ENCODE results near the gene EFS.

EFS gene

GRCh38 chr14:23365036-23365731 is at the start of gene EFS:
Gene EFS, minus strand, starts transcription at chr14:23365172. Its CDS starts 147 bp downstream, at chr14:23365025.
- Mint-ChIP-seq H3K36me3 (no peaks in the 10 kb centered on the region), H3K4me3 (peak within 1 kb of the TSS; percentile 23), H3K27me3 (peaks cover 9% of the 10 kb centered on the region), H3K4me1 (ENCODE audit: low read depth) (peaks cover 5% of the 10 kb centered on the region), H3K9me3 (ENCODE audit: low read depth) (no peaks in the 10 kb centered on the region), H3K27ac (no peak within 1 kb of the TSS)

GRCh38 chr14:23414254-23414653 is 49.3 kb upstream of the EFS start:
- Mint-ChIP-seq H3K9me3 (ENCODE audit: low read depth) (no peaks in the 10 kb centered on the region), H3K4me3 (no peak overlapping the region), H3K27me3 (peaks cover 1% of the 10 kb centered on the region), H3K36me3 (no peaks in the 10 kb centered on the region), H3K4me1 (ENCODE audit: low read depth) (no peaks in the 10 kb centered on the region), H3K27ac (no peak overlapping the region)

GRCh38 chr14:23413681-23414080 is 48.7 kb upstream of the EFS start:
- Mint-ChIP-seq H3K27me3 (peaks cover 1% of the 10 kb centered on the region), H3K9me3 (ENCODE audit: low read depth) (no peaks in the 10 kb centered on the region), H3K27ac (no peak overlapping the region), H3K36me3 (no peaks in the 10 kb centered on the region), H3K4me1 (ENCODE audit: low read depth) (no peaks in the 10 kb centered on the region), H3K4me3 (no peak overlapping the region)

- H3K27me3 Mint-ChIP-seq: peaks cover under 1% of the 10 kb centered on the region
These were observed 46.9 kb upstream of the EFS start for GRCh38 chr14:23411563-23412525.

GRCh38 chr14:23409966-23410635 is 45.1 kb upstream of the EFS start:
- Mint-ChIP-seq H3K4me1 (ENCODE audit: low read depth) (no peaks in the 10 kb centered on the region), H3K27ac (no peak overlapping the region)

More at GRCh38 chr14:23411563-23412525, 46.9 kb upstream of the EFS start:
- Mint-ChIP-seq H3K9me3 (ENCODE audit: low read depth) (no peaks in the 10 kb centered on the region), H3K36me3 (no peaks in the 10 kb centered on the region), H3K4me3 (no peak overlapping the region), H3K27ac (no peak overlapping the region), H3K4me1 (ENCODE audit: low read depth) (no peaks in the 10 kb centered on the region)

GRCh38 chr14:23409475-23409874 is 44.5 kb upstream of the EFS start:
- Mint-ChIP-seq H3K36me3 (no peaks in the 10 kb centered on the region), H3K4me1 (ENCODE audit: low read depth) (no peaks in the 10 kb centered on the region), H3K4me3 (no peak overlapping the region), H3K9me3 (ENCODE audit: low read depth) (no peaks in the 10 kb centered on the region), H3K27me3 (peaks cover 1% of the 10 kb centered on the region), H3K27ac (no peak overlapping the region)

More at GRCh38 chr14:23409966-23410635, 45.1 kb upstream of the EFS start:
- Mint-ChIP-seq H3K9me3 (ENCODE audit: low read depth) (no peaks in the 10 kb centered on the region), H3K36me3 (no peaks in the 10 kb centered on the region), H3K4me3 (no peak overlapping the region), H3K27me3 (peaks cover 1% of the 10 kb centered on the region)

GRCh38 chr14:23408307-23408630 is 43.3 kb upstream of the EFS start:
- Mint-ChIP-seq H3K4me1 (ENCODE audit: low read depth) (no peaks in the 10 kb centered on the region), H3K36me3 (no peaks in the 10 kb centered on the region), H3K9me3 (ENCODE audit: low read depth) (no peaks in the 10 kb centered on the region), H3K27me3 (peaks cover 1% of the 10 kb centered on the region), H3K27ac (no peak overlapping the region), H3K4me3 (no peak overlapping the region)

GRCh38 chr14:23407516-23408306 is 42.7 kb upstream of the EFS start, which contains the start of gene MYH6:
Gene MYH6, minus strand, starts transcription at chr14:23408273. Its CDS starts 1,050 bp downstream, at chr14:23407223.
- H3K4me1 Mint-ChIP-seq (ENCODE audit: low read depth): no peaks in the 10 kb centered on the region
- H3K9me3 Mint-ChIP-seq (ENCODE audit: low read depth): no peaks in the 10 kb centered on the region
- H3K36me3 Mint-ChIP-seq: no peaks in the 10 kb centered on the region
- peaks cover 1% of the 10 kb centered on the region for H3K27me3 Mint-ChIP-seq
- H3K4me3 Mint-ChIP-seq: no peak within 1 kb of the TSS
- H3K27ac Mint-ChIP-seq: no peak within 1 kb of the TSS

- Mint-ChIP-seq H3K4me1 (ENCODE audit: low read depth) (no peaks in the 10 kb centered on the region), H3K9me3 (ENCODE audit: low read depth) (no peaks in the 10 kb centered on the region), H3K27me3 (peaks cover 1% of the 10 kb centered on the region), H3K27ac (no peak overlapping the region), H3K36me3 (no peaks in the 10 kb centered on the region), H3K4me3 (no peak overlapping the region)
These were observed 41.9 kb upstream of the EFS start for GRCh38 chr14:23406725-23407355.

- no peak overlapping the region for H3K4me3 Mint-ChIP-seq
- H3K27ac Mint-ChIP-seq: no peak overlapping the region
- H3K9me3 Mint-ChIP-seq (ENCODE audit: low read depth): no peaks in the 10 kb centered on the region
- H3K27me3 Mint-ChIP-seq: peaks cover 1% of the 10 kb centered on the region
- H3K36me3 Mint-ChIP-seq: no peaks in the 10 kb centered on the region
- H3K4me1 Mint-ChIP-seq (ENCODE audit: low read depth): no peaks in the 10 kb centered on the region
These were observed 41.3 kb upstream of the EFS start for GRCh38 chr14:23406244-23406643.

- no peak overlapping the region for H3K27ac Mint-ChIP-seq
- no peaks in the 10 kb centered on the region for H3K9me3 Mint-ChIP-seq (ENCODE audit: low read depth)
- H3K27me3 Mint-ChIP-seq: peaks cover 1% of the 10 kb centered on the region
- H3K4me3 Mint-ChIP-seq: no peak overlapping the region
- H3K36me3 Mint-ChIP-seq: no peaks in the 10 kb centered on the region
- no peaks in the 10 kb centered on the region for H3K4me1 Mint-ChIP-seq (ENCODE audit: low read depth)
These were observed 40.6 kb upstream of the EFS start for GRCh38 chr14:23405516-23406025.

GRCh38 chr14:23405096-23405495 is 40.1 kb upstream of the EFS start:
- Mint-ChIP-seq H3K4me3 (no peak overlapping the region), H3K4me1 (ENCODE audit: low read depth) (no peaks in the 10 kb centered on the region), H3K27ac (no peak overlapping the region), H3K27me3 (peaks cover 1% of the 10 kb centered on the region), H3K36me3 (no peaks in the 10 kb centered on the region), H3K9me3 (ENCODE audit: low read depth) (no peaks in the 10 kb centered on the region)

- Mint-ChIP-seq H3K4me1 (ENCODE audit: low read depth) (no peaks in the 10 kb centered on the region), H3K36me3 (no peaks in the 10 kb centered on the region), H3K27me3 (peaks cover 1% of the 10 kb centered on the region), H3K9me3 (ENCODE audit: low read depth) (no peaks in the 10 kb centered on the region), H3K27ac (no peak overlapping the region), H3K4me3 (no peak overlapping the region)
These were observed 39.4 kb upstream of the EFS start for GRCh38 chr14:23404331-23404900.
